IMR-90 (cell line): ENCODE measurements around the gene NT5C1B. TPM values are rescaled to one million over a fixed set of nuclear protein-coding genes. Genes with fewer than 3 reads are reported as not detected.
A peak's percentile ranks its signal among the peaks of the same experiment; 100 is the strongest.

ENCODE experiments used
- ATAC-seq: fragments of 200-7000 bp; cut with Tn5 transposase; 2 replicates; pipeline ENCODE4 v1.9.1; 2020; ENCODE audit warnings: low read depth, mild to moderate bottlenecking, moderate library complexity
- BruUV-seq: library from RNA; stranded (reverse); fragments of 400-500 nt; replicated peaks from 2 replicates; lab custom pipeline; 2021; lab: Mats Ljungman, UMichigan
- CTCF ChIA-PET: fragments of 300-600 bp; formaldehyde crosslinking; extraction: SDS; loops from one replicate; lab custom pipeline; 2021; ENCODE audit warnings: antibody characterized with exemption; lab: Yijun Ruan, JAX
- POLR2A ChIA-PET: fragments of 300-600 bp; sonication (Branson Sonifier 250); formaldehyde crosslinking; loops from one replicate; lab custom pipeline; 2022; ENCODE audit warnings: antibody characterized with exemption; ENCODE audit not compliant: unreplicated experiment; lab: Charles Lee
- DNase-seq: peaks from one replicate; pipeline ENCODE4 v3.0.0; 2013
- H2AFZ ChIP-seq: replicated peaks from 2 replicates; pipeline ENCODE3; 2013; ENCODE audit warnings: low read length, mild to moderate bottlenecking; ENCODE audit not compliant: poor library complexity
- H2AK5ac ChIP-seq: 2 replicates; pipeline ENCODE4 v1.6.1; 2013; ENCODE audit warnings: low read depth, low read length, inconsistent platforms
- H2AK9ac ChIP-seq: replicated peaks from 2 replicates; pipeline ENCODE3; 2013; ENCODE audit warnings: mild to moderate bottlenecking, low read depth, low read length, moderate library complexity; ENCODE audit not compliant: poor library complexity
- H2BK120ac ChIP-seq: 2 replicates; pipeline ENCODE4 v1.6.1; 2013; ENCODE audit warnings: low read depth, low read length, inconsistent platforms
- H2BK15ac ChIP-seq: 3 replicates; pipeline ENCODE4 v1.6.1; 2013; ENCODE audit warnings: low read depth, low read length, inconsistent platforms
- H2BK20ac ChIP-seq: 2 replicates; pipeline ENCODE4 v1.6.1; 2013; ENCODE audit warnings: low read depth, mild to moderate bottlenecking, inconsistent platforms, low read length, moderate library complexity
- H2BK5ac ChIP-seq: 2 replicates; pipeline ENCODE4 v1.6.1; 2013; ENCODE audit warnings: mild to moderate bottlenecking, low read depth, low read length, inconsistent platforms; ENCODE audit not compliant: poor library complexity, severe bottlenecking
- H3K14ac ChIP-seq: replicated peaks from 2 replicates; pipeline ENCODE4 v1.6.1; 2013; ENCODE audit warnings: low read depth, low read length, inconsistent platforms
- H3K18ac ChIP-seq: 2 replicates; pipeline ENCODE4 v1.6.1; 2013; ENCODE audit warnings: low read depth, low read length, control low read depth
- H3K23ac ChIP-seq: 2 replicates; pipeline ENCODE4 v1.6.1; 2013; ENCODE audit warnings: low read depth, low read length, inconsistent platforms
- H3K27ac ChIP-seq: 2 replicates; pipeline ENCODE4 v1.5.1; 2013; ENCODE audit warnings: mild to moderate bottlenecking, control low read depth, low read length; ENCODE audit not compliant: insufficient read depth
- H3K27me3 ChIP-seq: 2 replicates; pipeline ENCODE4 v1.6.1; 2013; ENCODE audit warnings: low read length; ENCODE audit not compliant: control insufficient read depth, insufficient read depth
- H3K36me3 ChIP-seq: 2 replicates; pipeline ENCODE4 v1.6.1; 2013; ENCODE audit warnings: low read length, mixed read lengths; ENCODE audit not compliant: control insufficient read depth, insufficient read depth
- H3K4ac ChIP-seq: 2 replicates; pipeline ENCODE4 v1.6.1; 2013; ENCODE audit warnings: low read depth, low read length, inconsistent platforms
- H3K4me1 ChIP-seq: 2 replicates; pipeline ENCODE4 v1.6.1; 2013; ENCODE audit warnings: low read length, mixed read lengths; ENCODE audit not compliant: control insufficient read depth, insufficient read depth
- H3K4me2 ChIP-seq: 2 replicates; pipeline ENCODE4 v1.6.1; 2013; ENCODE audit warnings: low read depth, mild to moderate bottlenecking, control low read depth, low read length, moderate library complexity
- H3K4me3 ChIP-seq: 2 replicates; pipeline ENCODE4 v1.5.1; 2013; ENCODE audit warnings: low read depth, mild to moderate bottlenecking, control low read depth, low read length, moderate library complexity; ENCODE audit not compliant: insufficient read depth
- H3K56ac ChIP-seq: 2 replicates; pipeline ENCODE4 v1.6.1; 2013; ENCODE audit warnings: low read length, inconsistent platforms; ENCODE audit not compliant: insufficient read depth; ENCODE audit errors: extremely low read depth
- H3K79me1 ChIP-seq, 2 experiments: 2 replicates each; pipeline ENCODE4 v1.6.1; 2013; ENCODE audit warnings: low read length in 2 of 2, inconsistent platforms in 1 of 2, low read depth in 1 of 2
- H3K9ac ChIP-seq: 2 replicates; pipeline ENCODE4 v1.6.1; 2013; ENCODE audit warnings: low read depth, low read length, control low read depth
- H3K9me1 ChIP-seq: 2 replicates; pipeline ENCODE4 v1.6.1; 2013; ENCODE audit warnings: low read length, inconsistent platforms; ENCODE audit not compliant: insufficient read depth
- H3K9me3 ChIP-seq: 2 replicates; pipeline ENCODE4 v1.6.1; 2013; ENCODE audit warnings: low read length; ENCODE audit not compliant: control insufficient read depth, insufficient read depth
- H4K20me1 ChIP-seq: 2 replicates; pipeline ENCODE4 v1.6.1; 2013; ENCODE audit warnings: low read length, inconsistent platforms; ENCODE audit not compliant: insufficient read depth
- H4K5ac ChIP-seq: 2 replicates; pipeline ENCODE4 v1.6.1; 2013; ENCODE audit warnings: mild to moderate bottlenecking, low read depth, low read length, control low read depth
- H4K8ac ChIP-seq, 2 experiments: 2 replicates each; pipeline ENCODE4 v1.6.1; 2013; ENCODE audit warnings: low read depth in 2 of 2, low read length in 2 of 2, control low read depth in 1 of 2, inconsistent platforms in 1 of 2
- H4K91ac ChIP-seq: 2 replicates; pipeline ENCODE4 v1.6.1; 2013; ENCODE audit warnings: low read depth, low read length, inconsistent platforms; ENCODE audit not compliant: insufficient read depth
- BHLHE40 ChIP-seq: fragments of 150-350 bp; IDR thresholded peaks from 2 replicates; pipeline ENCODE4 v1.6.1; 2016; ENCODE audit warnings: mild to moderate bottlenecking, low read depth, low read length
- CEBPB ChIP-seq: IDR thresholded peaks from 2 replicates; pipeline ENCODE4 v1.6.1; 2012; ENCODE audit warnings: low read depth, low read length, improper control_type of control experiment
- FOS ChIP-seq: fragments of 150-350 bp; IDR thresholded peaks from 2 replicates; pipeline ENCODE4 v1.6.1; 2016; ENCODE audit warnings: low read depth, low read length
- MAFK ChIP-seq: IDR thresholded peaks from 2 replicates; pipeline ENCODE4 v1.6.1; 2012; ENCODE audit warnings: low read depth, low read length, improper control_type of control experiment
- MXI1 ChIP-seq: IDR thresholded peaks from 2 replicates; pipeline ENCODE4 v1.6.1; 2012; ENCODE audit warnings: low read depth, mild to moderate bottlenecking, low read length, moderate library complexity, borderline replicate concordance
- POLR2A ChIP-seq: IDR thresholded peaks from 2 replicates; pipeline ENCODE4 v1.6.1; 2012; ENCODE audit warnings: mild to moderate bottlenecking, low read depth, low read length
- RAD21 ChIP-seq: IDR thresholded peaks from 2 replicates; pipeline ENCODE4 v1.6.1; 2012; ENCODE audit warnings: low read length, improper control_type of control experiment
- RCOR1 ChIP-seq: IDR thresholded peaks from 2 replicates; pipeline ENCODE4 v1.6.1; 2012; ENCODE audit warnings: mild to moderate bottlenecking, low read length, improper control_type of control experiment; ENCODE audit not compliant: insufficient replicate concordance
- RFX5 ChIP-seq: IDR thresholded peaks from 2 replicates; pipeline ENCODE4 v1.8.0; 2012; ENCODE audit warnings: low read depth, mild to moderate bottlenecking, low read length, moderate library complexity
- SMC3 ChIP-seq: fragments of 150-350 bp; IDR thresholded peaks from 2 replicates; pipeline ENCODE4 v1.6.1; 2016; ENCODE audit warnings: low read depth, mild to moderate bottlenecking, antibody characterized with exemption, low read length, moderate library complexity
- WGBS, 2 experiments: methylation state at CpG; one replicate each; pipeline versions ENCODE4 v1.1.5 to v1.1.7; 2013; ENCODE audit warnings: missing lambda C conversion rate in 2 of 2; ENCODE audit not compliant: insufficient read length in 1 of 2; ENCODE audit errors: extremely low coverage in 2 of 2; 5-methylcytosine and 5-hydroxymethylcytosine counted together
- dilution Hi-C: fragments of 300-500 bp; cut with HindIII; formaldehyde crosslinking; loops from one replicate; pipeline ENCODE4 v1.14.3; 2018; ENCODE audit warnings: low sequenced_read_pairs; ENCODE audit not compliant: unreplicated experiment
- in situ Hi-C: fragments of 300-500 bp; cut with MboI; formaldehyde crosslinking; loops from 3 replicates; pipeline ENCODE4 v1.14.3; 2019; ENCODE audit warnings: low sequenced_read_pairs, inconsistent platforms, mixed read lengths
- intact Hi-C: fragments of 100-400 bp; cut with micrococcal nuclease; formaldehyde crosslinking; loops from 2 replicates; pipeline ENCODE4 v1.10.0; 2022
- polyA plus RNA-seq, 3 experiments: library from polyadenylated mRNA; depleted of rRNA; stranded (reverse); fragments of >200 nt; gene quantifications; 2 replicates each; pipeline ENCODE4 v1.2.3, GENCODE V29; 2012; ENCODE audit warnings: low replicate concordance in 1 of 3
- total RNA-seq: library from RNA; depleted of rRNA; stranded (reverse); fragments of >200 nt; gene quantifications from 2 replicates; pipeline ENCODE4 v1.2.3, GENCODE V29; 2012
- TF ChIP-seq, protein P1 (sequence below): conservative IDR thresholded peaks from 2 replicates; pipeline ENCODE4 v1.5.1; 2012; ENCODE audit warnings: mild to moderate bottlenecking, low read depth, low read length, improper control_type of control experiment
- TF ChIP-seq, protein P2 (sequence below): fragments of 150-350 bp; IDR thresholded peaks from 2 replicates; pipeline ENCODE4 v1.6.1; 2016; ENCODE audit warnings: low read depth, mild to moderate bottlenecking, low read length, moderate library complexity, borderline replicate concordance

The NT5C1B gene
- total and polyA plus RNA-seq, 2 of the 4 experiments (the other 2 are of a cell fraction) = not detected

DNA sequence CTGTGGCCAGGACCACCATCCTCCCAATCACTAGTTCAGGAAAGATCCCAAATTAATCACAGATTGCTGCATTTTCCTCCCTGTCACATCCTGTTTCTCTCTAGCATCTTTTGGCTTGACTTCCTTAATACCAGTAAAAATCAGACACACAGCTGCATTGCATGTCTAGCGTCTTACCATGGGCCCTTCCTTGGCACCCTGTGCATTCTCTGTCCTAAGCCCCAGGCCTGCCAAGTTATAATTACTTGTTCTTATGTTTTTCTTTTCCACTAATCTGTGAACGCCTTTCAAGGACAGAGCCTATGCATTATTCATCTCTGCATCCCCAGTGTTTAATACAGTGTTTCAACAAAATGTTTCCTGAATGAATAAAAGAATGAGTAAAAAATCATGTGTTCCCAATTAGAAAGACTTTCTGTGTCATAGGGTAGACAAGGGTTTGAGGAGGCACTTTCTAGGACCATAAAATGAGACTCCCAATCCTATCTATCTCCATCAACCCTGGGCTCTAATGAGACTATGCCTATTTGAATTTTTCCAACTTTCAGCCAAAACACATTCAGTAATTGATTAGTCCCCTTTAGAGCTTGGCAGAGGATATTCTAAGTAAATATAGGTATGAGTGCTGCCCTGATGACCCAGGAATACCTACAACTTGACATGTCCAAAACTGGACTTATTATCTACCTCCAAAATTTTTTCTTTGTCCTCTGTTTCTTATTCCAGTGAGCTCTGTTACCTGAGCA lies 10.3 kb upstream of the NT5C1B start:
- Histone ChIP-seq H2AK5ac (no peak overlapping the region), H2BK15ac (no peak overlapping the region), H3K4me2 (no peak overlapping the region), H3K36me3 (no peaks in the 10 kb centered on the region), H2AK9ac (no peak overlapping the region), H3K9ac (no peak overlapping the region), H2BK5ac (no peak overlapping the region), H3K4ac (no peak overlapping the region), H3K9me1 (no peaks in the 10 kb centered on the region), H3K4me1 (peaks cover 7% of the 10 kb centered on the region; the same call in 1 of the 2 replicates), H3K23ac (no peak overlapping the region), H3K4me3 (no peak overlapping the region), H2BK120ac (no peak overlapping the region), H4K20me1 (no peaks in the 10 kb centered on the region), H2AFZ (no peak overlapping the region), H3K79me1 (no peaks in the 10 kb centered on the region), H2BK20ac (no peak overlapping the region), H3K27ac (no peak overlapping the region), H3K18ac (peak overlapping the region; percentile 1; the same call in 1 of the 2 replicates), H3K14ac (no peak overlapping the region), H4K8ac (no peak overlapping the region), H3K9me3 (no peaks in the 10 kb centered on the region), H3K27me3 (no peaks in the 10 kb centered on the region), H4K91ac (no peak overlapping the region), H4K5ac (no peak overlapping the region), H3K56ac (no peak overlapping the region)
- no TSS peak for BruUV-seq
- peak; percentile 32 for DNase-seq
- intact Hi-C loops (loop anchor here (5.0 kb wide), 1 partner anchor 1317 kb away; no protein-coding TSS in a partner anchor), dilution Hi-C loops (no loop called here), in situ Hi-C loops (no loop called here)
- TF ChIP-seq RFX5 (no peak), CEBPB (no peak), MAFK (no peak), FOS (no peak), RAD21 (no peak), RCOR1 (no peak), SMC3 (no peak), BHLHE40 (no peak), MXI1 (no peak), POLR2A (no peak)
- TF ChIP-seq, protein P1, sequence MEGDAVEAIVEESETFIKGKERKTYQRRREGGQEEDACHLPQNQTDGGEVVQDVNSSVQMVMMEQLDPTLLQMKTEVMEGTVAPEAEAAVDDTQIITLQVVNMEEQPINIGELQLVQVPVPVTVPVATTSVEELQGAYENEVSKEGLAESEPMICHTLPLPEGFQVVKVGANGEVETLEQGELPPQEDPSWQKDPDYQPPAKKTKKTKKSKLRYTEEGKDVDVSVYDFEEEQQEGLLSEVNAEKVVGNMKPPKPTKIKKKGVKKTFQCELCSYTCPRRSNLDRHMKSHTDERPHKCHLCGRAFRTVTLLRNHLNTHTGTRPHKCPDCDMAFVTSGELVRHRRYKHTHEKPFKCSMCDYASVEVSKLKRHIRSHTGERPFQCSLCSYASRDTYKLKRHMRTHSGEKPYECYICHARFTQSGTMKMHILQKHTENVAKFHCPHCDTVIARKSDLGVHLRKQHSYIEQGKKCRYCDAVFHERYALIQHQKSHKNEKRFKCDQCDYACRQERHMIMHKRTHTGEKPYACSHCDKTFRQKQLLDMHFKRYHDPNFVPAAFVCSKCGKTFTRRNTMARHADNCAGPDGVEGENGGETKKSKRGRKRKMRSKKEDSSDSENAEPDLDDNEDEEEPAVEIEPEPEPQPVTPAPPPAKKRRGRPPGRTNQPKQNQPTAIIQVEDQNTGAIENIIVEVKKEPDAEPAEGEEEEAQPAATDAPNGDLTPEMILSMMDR = no peak
- TF ChIP-seq, protein P2, sequence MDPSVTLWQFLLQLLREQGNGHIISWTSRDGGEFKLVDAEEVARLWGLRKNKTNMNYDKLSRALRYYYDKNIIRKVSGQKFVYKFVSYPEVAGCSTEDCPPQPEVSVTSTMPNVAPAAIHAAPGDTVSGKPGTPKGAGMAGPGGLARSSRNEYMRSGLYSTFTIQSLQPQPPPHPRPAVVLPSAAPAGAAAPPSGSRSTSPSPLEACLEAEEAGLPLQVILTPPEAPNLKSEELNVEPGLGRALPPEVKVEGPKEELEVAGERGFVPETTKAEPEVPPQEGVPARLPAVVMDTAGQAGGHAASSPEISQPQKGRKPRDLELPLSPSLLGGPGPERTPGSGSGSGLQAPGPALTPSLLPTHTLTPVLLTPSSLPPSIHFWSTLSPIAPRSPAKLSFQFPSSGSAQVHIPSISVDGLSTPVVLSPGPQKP = no peak
- CTCF ChIA-PET = interaction anchor here (0.6 kb wide), 2 partner anchors 145 to 150 kb away, joined by 3 read pairs; no protein-coding TSS in a partner anchor
- no CpG with 5 or more reads among the region's 2 CpGs for WGBS, 2 experiments
- POLR2A ChIA-PET = no interaction called here
- peak; percentile 53 for ATAC-seq
